Pancreas (tissue), 10 donors: ENCODE results near the gene VPS52. TPM values are rescaled to one million over a fixed set of nuclear protein-coding genes. Genes with fewer than 3 reads are reported as not detected.
"Not testable (repeated sequence)": the region's sequence is repeated elsewhere in the genome, so short reads cannot be mapped to it uniquely, and the experiment has no call there.

ENCODE experiments used
- ATAC-seq, 4 donors: fragments of 200-7000 bp; cut with Tn5 transposase; one replicate each; pipeline versions ENCODE4 v1.8.0 to v1.9.1; 2020; ENCODE audit warnings: mild to moderate bottlenecking in 4 of 4, moderate library complexity in 4 of 4
- DNase-seq, 6 donors: peaks; one replicate each; pipeline ENCODE4 v3.0.0-alpha.2; 2020
- FAIRE-seq: peaks from 2 replicates; lab custom pipeline; 2012; peaks lifted over from hg19 to GRCh38; lab: Jason Lieb, UNC
- H3K27ac ChIP-seq, 4 donors: fragments of 200-600 bp; sonication (generic); 1 replicate in 3 of 4; 2 replicates in 1 of 4; pipeline versions ENCODE4 v1.5.0 to v1.8.0; 2020
- H3K27me3 ChIP-seq, 4 donors: fragments of 200-600 bp; one replicate each; pipeline ENCODE4 v1.8.0; 2021
- H3K36me3 ChIP-seq, 3 donors: fragments of 200-600 bp; sonication (generic) in 1 of 3; one replicate each; pipeline versions ENCODE4 v1.5.0 to v1.8.0; 2020 to 2021
- H3K4me1 ChIP-seq, 3 donors: fragments of 200-600 bp; one replicate each; pipeline ENCODE4 v1.8.0; 2021
- H3K4me3 ChIP-seq, 4 donors: fragments of 200-600 bp; sonication (generic) in 2 of 4; one replicate each; pipeline versions ENCODE4 v1.5.0 to v1.8.0; 2020 to 2021
- H3K9me3 ChIP-seq, 4 donors: fragments of 200-600 bp; one replicate each; pipeline ENCODE4 v1.8.0; 2021
- CTCF ChIP-seq, 4 donors: fragments of 200-600 bp; sonication (generic) in 3 of 4; IDR thresholded peaks; one replicate each; pipeline versions ENCODE4 v1.5.0 to v1.8.0; 2021; ENCODE audit warnings: antibody characterized with exemption in 4 of 4
- WGBS, 2 donors: extraction: QIAGEN DNeasy Blood & Tissue Kit; methylation state at CpG; one replicate each; pipeline ENCODE4 v1.1.7; 2013; 5-methylcytosine and 5-hydroxymethylcytosine counted together
- intact Hi-C, 3 donors: fragments of 100-400 bp; cut with DNase I; formaldehyde crosslinking; loops; one replicate each; pipeline versions ENCODE4 v1.11.1 to v1.14.2; 2022
- polyA plus RNA-seq, 2 donors: library from polyadenylated mRNA; stranded (reverse); fragments of 200-250 nt; gene quantifications; one replicate each; pipeline ENCODE4 v1.2.3, GENCODE V29; 2013
- total RNA-seq, 6 donors: library from RNA; stranded (reverse); fragmentation: NEBNext Ultra II Directional in 4 of 6; extraction: Animal tissue kit (Norgen Biotek cat#: 25700) in 4 of 6; gene quantifications; one replicate each; pipeline versions ENCODE4 v1.2.1 to v1.2.4, GENCODE V29; 2021 to 2023
- donor health status: healthy with polysubstance abuse.
- donor health status: DM: no; HTN: no; CAD: no; lungs with moderate emphysema.
- donor health status: DM: no; HTN: no; CAD: no.
- donor health status: control.
- donor health status: control.
- donor health status: Bipolar disorder and iron deficiency.
- donor health status: DM: yes; HTN: yes; CAD: no.
- donor health status: DM: no; HTN: no; CAD: no.
- donor health status: DM: no; HTN: no; CAD: no.
- donor health status: DM: yes; HTN: yes; CAD: no.

The VPS52 gene
- total and polyA plus RNA-seq, 8 donors = 23.2 to 62.2 (median 30.0) TPM

GRCh38 chr6:33241968-33242367, 29.7 kb downstream of the VPS52 start:
- FAIRE-seq (no peak), ATAC-seq (no peak), DNase-seq (no peak)
- no peak for TF ChIP-seq CTCF (IDR thresholded peaks at IDR 0.05)
- Histone ChIP-seq H3K27ac (no peak overlapping the region), H3K27me3 (no peaks in the 10 kb centered on the region), H3K4me3 (no peak overlapping the region), H3K9me3 (no peaks in the 10 kb centered on the region), H3K36me3 (no peaks in the 10 kb centered on the region), H3K4me1 (no peaks in the 10 kb centered on the region)
- WGBS, 2 donors = 48 to 55% methylated on average over 3 of the region's 3 CpGs
- intact Hi-C loops = no loop called here

GRCh38 chr6:33237741-33238140, 33.9 kb downstream of the VPS52 start:
- H3K27ac ChIP-seq = no peak overlapping the region
- no peaks in the 10 kb centered on the region for H3K36me3 ChIP-seq
- H3K27me3 ChIP-seq = no peaks in the 10 kb centered on the region
- DNase-seq (no peak), ATAC-seq (no peak), FAIRE-seq (no peak)
- H3K9me3 ChIP-seq = no peaks in the 10 kb centered on the region
- no peak overlapping the region for H3K4me3 ChIP-seq
- intact Hi-C loops = loop anchor here in 2 of 3 donors (10.0 kb wide), 2 partner anchors 73 to 233 kb away; partner anchors contain the start of gene HLA-DOA (in 1 of the 2)
- no peak for TF ChIP-seq CTCF (IDR thresholded peaks at IDR 0.05)
- no peaks in the 10 kb centered on the region for H3K4me1 ChIP-seq
- 35 to 50% methylated on average over 2 of the region's 2 CpGs for WGBS, 2 donors

- no peak for FAIRE-seq
Measured at GRCh38 chr6:33236852-33237251, 34.8 kb downstream of the VPS52 start.

GRCh38 chr6:33236328-33236727, 35.3 kb downstream of the VPS52 start:
- Histone ChIP-seq H3K36me3 (no peaks in the 10 kb centered on the region), H3K9me3 (no peaks in the 10 kb centered on the region), H3K27me3 (no peaks in the 10 kb centered on the region), H3K27ac (no peak overlapping the region), H3K4me3 (no peak overlapping the region), H3K4me1 (no peaks in the 10 kb centered on the region)
- intact Hi-C loops = loop anchor here in 2 of 3 donors (10.0 kb wide), 2 partner anchors 72 to 232 kb away; partner anchors contain the start of gene HLA-DOA (in 1 of the 2)
- ATAC-seq (no peak), FAIRE-seq (no peak), DNase-seq (no peak)
- no peak for TF ChIP-seq CTCF (IDR thresholded peaks at IDR 0.05)

More at GRCh38 chr6:33236852-33237251, 34.8 kb downstream of the VPS52 start:
- Histone ChIP-seq H3K36me3 (no peaks in the 10 kb centered on the region), H3K9me3 (no peaks in the 10 kb centered on the region), H3K27ac (no peak overlapping the region), H3K4me1 (no peaks in the 10 kb centered on the region), H3K4me3 (no peak overlapping the region), H3K27me3 (no peaks in the 10 kb centered on the region)
- no peak for ATAC-seq
- no peak for DNase-seq
- intact Hi-C loops = loop anchor here in 2 of 3 donors (10.0 kb wide), 2 partner anchors 72 to 232 kb away; partner anchors contain the start of gene HLA-DOA (in 1 of the 2)
- 77 to 85% methylated on average over 6 of the region's 6 CpGs for WGBS, 2 donors
- TF ChIP-seq CTCF (IDR thresholded peaks at IDR 0.05) = no peak

- no peaks in the 10 kb centered on the region for H3K4me1 ChIP-seq
- no peak for FAIRE-seq
- DNase-seq = no peak
- no peaks in the 10 kb centered on the region for H3K36me3 ChIP-seq
- no peaks in the 10 kb centered on the region for H3K27me3 ChIP-seq
- H3K9me3 ChIP-seq = no peaks in the 10 kb centered on the region
- no peak overlapping the region for H3K27ac ChIP-seq
- no peak for ATAC-seq
- intact Hi-C loops = loop anchor here in 2 of 3 donors (10.0 kb wide), 2 partner anchors 70 to 230 kb away; partner anchors contain the start of gene HLA-DOA (in 1 of the 2)
- WGBS, 2 donors = 24 to 26% methylated on average over 6 of the region's 6 CpGs
- H3K4me3 ChIP-seq = no peak overlapping the region
- TF ChIP-seq CTCF (IDR thresholded peaks at IDR 0.05) = no peak
Measured at GRCh38 chr6:33235221-33235634, 36.4 kb downstream of the VPS52 start.

- 43 to 49% methylated on average over 13 to 14 of the region's 14 CpGs for WGBS, 2 donors
Measured at GRCh38 chr6:33226503-33227120, 45.1 kb downstream of the VPS52 start.

More at GRCh38 chr6:33226503-33227120, 45.1 kb downstream of the VPS52 start:
- H3K4me1 ChIP-seq, H3K27me3 ChIP-seq, H3K9me3 ChIP-seq, intact Hi-C loops, H3K27ac ChIP-seq, ATAC-seq, H3K4me3 ChIP-seq, DNase-seq, H3K36me3 ChIP-seq, FAIRE-seq: not testable (repeated sequence)
